Neural crest cell (in vitro differentiated cells): ENCODE results near the gene NBEAL2. TPM values are rescaled to one million over a fixed set of nuclear protein-coding genes. Genes with fewer than 3 reads are reported as not detected.

Experiments
- DNase-seq: peaks from one replicate; pipeline ENCODE4 v3.0.0; 2021; ENCODE audit warnings: low read depth, mixed read lengths, low spot score
- H3K27ac Mint-ChIP-seq: one replicate; pipeline ENCODE4 v1.8.0; 2021; ENCODE audit warnings: mild to moderate bottlenecking, mixed read lengths; ENCODE audit not compliant: unreplicated experiment
- H3K27me3 Mint-ChIP-seq: 2 replicates; pipeline ENCODE4 v1.8.0; 2021; ENCODE audit warnings: low read depth, mild to moderate bottlenecking, mixed read lengths
- H3K36me3 Mint-ChIP-seq: 2 replicates; pipeline ENCODE4 v1.8.0; 2021; ENCODE audit warnings: low read depth, mild to moderate bottlenecking, mixed read lengths
- H3K4me1 Mint-ChIP-seq: 2 replicates; pipeline ENCODE4 v1.8.0; 2021; ENCODE audit warnings: mixed read lengths
- H3K4me3 Mint-ChIP-seq: one replicate; pipeline ENCODE4 v1.8.0; 2021; ENCODE audit warnings: mild to moderate bottlenecking, mixed read lengths
- H3K9me3 Mint-ChIP-seq: 2 replicates; pipeline ENCODE4 v1.8.0; 2021; ENCODE audit warnings: mixed read lengths
- CTCF ChIP-seq: fragments of 200-600 bp; sonication (generic); conservative IDR thresholded peaks from 2 replicates; pipeline ENCODE4 v1.5.0; 2021; ENCODE audit warnings: antibody characterized with exemption, mild to moderate bottlenecking
- total RNA-seq: library from RNA; stranded (reverse); gene quantifications from 2 replicates; pipeline ENCODE4 v1.2.1, GENCODE V29; 2021

Gene NBEAL2
- total RNA-seq, 1 donor from 2014 or later = 25.2 TPM

GRCh38 chr3:46974421-46975171, 4.9 kb upstream of the NBEAL2 start:
- no peak overlapping the region for H3K27ac Mint-ChIP-seq
- no peaks in the 10 kb centered on the region for H3K27me3 Mint-ChIP-seq
- H3K4me3 Mint-ChIP-seq = peak overlapping the region; percentile 100
- no peak for DNase-seq
- no peaks in the 10 kb centered on the region for H3K9me3 Mint-ChIP-seq
- no peak for TF ChIP-seq CTCF
- peaks cover 2% of the 10 kb centered on the region for H3K36me3 Mint-ChIP-seq
- H3K4me1 Mint-ChIP-seq = peaks cover 51% of the 10 kb centered on the region

- peak; percentile 87 for DNase-seq
- Mint-ChIP-seq H3K9me3 (no peaks in the 10 kb centered on the region), H3K27ac (peak within 1 kb of the TSS; percentile 100), H3K36me3 (peaks cover 2% of the 10 kb centered on the region), H3K4me1 (peaks cover 45% of the 10 kb centered on the region), H3K27me3 (no peaks in the 10 kb centered on the region), H3K4me3 (peak within 1 kb of the TSS; percentile 100)
- TF ChIP-seq CTCF = no peak
Observed at GRCh38 chr3:46976326-46977190, 2.9 kb upstream of the NBEAL2 start, which contains the start of gene CCDC12. CCDC12 (minus strand) TSS chr3:46976745; CDS start chr3:46976732, 13 bp downstream.

- peaks cover 2% of the 10 kb centered on the region for H3K36me3 Mint-ChIP-seq
Observed at GRCh38 chr3:46977811-46978195, 1.7 kb upstream of the NBEAL2 start.

GRCh38 chr3:46978381-46978780, 1.1 kb upstream of the NBEAL2 start:
- peaks cover 44% of the 10 kb centered on the region for H3K4me1 Mint-ChIP-seq

More at GRCh38 chr3:46977811-46978195, 1.7 kb upstream of the NBEAL2 start:
- peaks cover 44% of the 10 kb centered on the region for H3K4me1 Mint-ChIP-seq
- H3K9me3 Mint-ChIP-seq = no peaks in the 10 kb centered on the region
- no peak for TF ChIP-seq CTCF
- no peaks in the 10 kb centered on the region for H3K27me3 Mint-ChIP-seq
- no peak for DNase-seq
- H3K27ac Mint-ChIP-seq = no peak overlapping the region
- peak overlapping the region; percentile 100 for H3K4me3 Mint-ChIP-seq

More at GRCh38 chr3:46978381-46978780, 1.1 kb upstream of the NBEAL2 start:
- no peak overlapping the region for H3K27ac Mint-ChIP-seq
- peak overlapping the region; percentile 100 for H3K4me3 Mint-ChIP-seq
- no peak for DNase-seq
- H3K27me3 Mint-ChIP-seq = no peaks in the 10 kb centered on the region
- no peaks in the 10 kb centered on the region for H3K9me3 Mint-ChIP-seq
- H3K36me3 Mint-ChIP-seq = peaks cover 2% of the 10 kb centered on the region
- TF ChIP-seq CTCF = no peak
